PC-9 (cell line): ENCODE data around the gene MUSTN1. TPM values are rescaled to one million over a fixed set of nuclear protein-coding genes. Genes with fewer than 3 reads are reported as not detected.

Experiments
- BruUV-seq: library from RNA; stranded (reverse); fragments of 400-500 nt; replicated peaks from 2 replicates; lab custom pipeline; 2021; lab: Mats Ljungman, UMichigan
- CTCF ChIA-PET: fragments of 300-600 bp; sonication (Branson Sonifier 250); formaldehyde crosslinking; loops from one replicate; lab custom pipeline; 2022; ENCODE audit warnings: antibody characterized with exemption; lab: Charles Lee
- POLR2A ChIA-PET: fragments of 300-600 bp; sonication (Branson Sonifier 250); formaldehyde crosslinking; loops from one replicate; lab custom pipeline; 2022; ENCODE audit warnings: antibody characterized with exemption; ENCODE audit not compliant: unreplicated experiment; lab: Charles Lee
- DNase-seq, 2 experiments: peaks; one replicate each; pipeline versions ENCODE4 v3.0.0 to v3.0.0-alpha.2; 2015 to 2022; ENCODE audit warnings: mixed read lengths in 1 of 2
- H2AFZ ChIP-seq: fragments of 200-600 bp; sonication (generic); 2 replicates; pipeline ENCODE4 v1.8.1; 2017; ENCODE audit warnings: antibody characterized with exemption
- H3F3A ChIP-seq: fragments of 200-600 bp; sonication (generic); 2 replicates; pipeline ENCODE4 v1.8.1; 2017; ENCODE audit warnings: antibody characterized with exemption, mild to moderate bottlenecking, low read depth; ENCODE audit not compliant: insufficient read depth
- H3K27ac ChIP-seq: fragments of 200-600 bp; sonication (generic); 2 replicates; pipeline ENCODE4 v1.6.1; 2016; ENCODE audit warnings: mixed run types
- H3K27me3 ChIP-seq: fragments of 200-600 bp; sonication (generic); 2 replicates; pipeline ENCODE4 v1.6.1; 2016; ENCODE audit warnings: low read depth, mixed run types; ENCODE audit not compliant: insufficient read depth
- H3K36me3 ChIP-seq: fragments of 200-600 bp; sonication (generic); 2 replicates; pipeline ENCODE4 v1.6.1; 2016; ENCODE audit warnings: low read depth, mixed run types
- H3K4me1 ChIP-seq: fragments of 200-600 bp; sonication (generic); replicated peaks from 2 replicates; pipeline ENCODE4 v1.6.1; 2016; ENCODE audit warnings: mixed run types; ENCODE audit not compliant: insufficient read depth
- H3K4me2 ChIP-seq: fragments of 200-600 bp; sonication (generic); 2 replicates; pipeline ENCODE4 v1.6.1; 2017; ENCODE audit warnings: mixed run types
- H3K4me3 ChIP-seq: fragments of 200-600 bp; sonication (generic); 2 replicates; pipeline ENCODE4 v1.6.1; 2016; ENCODE audit warnings: mixed run types
- H3K79me2 ChIP-seq: fragments of 200-600 bp; sonication (generic); 2 replicates; pipeline ENCODE4 v1.6.1; 2017; ENCODE audit warnings: low read depth, mixed run types
- H3K9me2 ChIP-seq: fragments of 200-600 bp; sonication (generic); 2 replicates; pipeline ENCODE4 v1.8.1; 2017; ENCODE audit warnings: mild to moderate bottlenecking; ENCODE audit not compliant: insufficient read depth
- H3K9me3 ChIP-seq: fragments of 200-600 bp; sonication (generic); 2 replicates; pipeline ENCODE4 v1.8.1; 2016; ENCODE audit warnings: low read depth; ENCODE audit not compliant: insufficient read depth
- H4K20me1 ChIP-seq: fragments of 200-600 bp; sonication (generic); 2 replicates; pipeline ENCODE4 v1.8.1; 2017; ENCODE audit not compliant: insufficient read depth
- CTCF ChIP-seq: fragments of 200-600 bp; sonication (generic); conservative IDR thresholded peaks from 2 replicates; pipeline ENCODE4 v1.6.1; 2017; ENCODE audit warnings: mixed run types, antibody characterized with exemption, mild to moderate bottlenecking, moderate library complexity
- EZH2 ChIP-seq: fragments of 200-600 bp; sonication (generic); IDR thresholded peaks from 2 replicates; pipeline ENCODE4 v1.8.0; 2017; ENCODE audit warnings: antibody characterized with exemption, low read depth
- intact Hi-C: fragments of 100-400 bp; cut with micrococcal nuclease; formaldehyde crosslinking; loops from one replicate; pipeline ENCODE4 v1.10.0; 2022; ENCODE audit not compliant: unreplicated experiment
- total RNA-seq: library from RNA; stranded (reverse); gene quantifications from 2 replicates; pipeline ENCODE4 v1.2.3, GENCODE V29; 2021

MUSTN1 gene
- total RNA-seq, 1 experiment from 2014 or later = not detected

DNA sequence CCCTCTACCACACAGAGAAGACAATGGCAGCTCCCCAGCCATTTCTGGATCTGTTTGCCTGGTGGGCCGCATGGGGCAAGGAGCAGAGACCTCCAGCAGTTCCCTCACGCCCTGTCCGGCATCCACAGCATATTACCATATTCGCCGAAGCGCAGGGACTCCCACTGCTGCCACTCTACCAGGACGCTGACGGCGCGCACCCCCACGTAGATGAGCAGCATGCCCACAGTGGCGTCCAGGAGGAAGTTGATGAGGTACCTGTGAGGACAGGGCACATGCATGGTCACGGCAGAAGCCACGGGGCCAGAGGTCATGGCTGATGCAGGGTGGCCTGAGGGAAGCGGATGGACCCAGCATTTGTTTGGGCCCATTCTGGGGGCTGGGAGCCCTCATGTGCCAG, 14.8 kb upstream of the MUSTN1 start:
- intact Hi-C loops = no loop called here
- BruUV-seq = no TSS peak
- no peaks in the 10 kb centered on the region for H3K36me3 ChIP-seq
- TF ChIP-seq CTCF = no peak
- no peak for TF ChIP-seq EZH2
- CTCF ChIA-PET = no interaction called here
- POLR2A ChIA-PET = no interaction called here
- H2AFZ ChIP-seq = no peak overlapping the region
- H3K4me2 ChIP-seq = no peak overlapping the region
- H3K9me2 ChIP-seq = no peaks in the 10 kb centered on the region
- DNase-seq = no peak
- no peak overlapping the region for H3K4me3 ChIP-seq
- no peaks in the 10 kb centered on the region for H3F3A ChIP-seq
- no peaks in the 10 kb centered on the region for H3K27me3 ChIP-seq
- no peaks in the 10 kb centered on the region for H3K9me3 ChIP-seq
- no peaks in the 10 kb centered on the region for H3K4me1 ChIP-seq
- no peaks in the 10 kb centered on the region for H3K79me2 ChIP-seq
- H3K27ac ChIP-seq = no peak overlapping the region
- H4K20me1 ChIP-seq = 0 out of 2 replicates have a peak, but pooled peaks cover 3% of the 10 kb centered on the region

DNA sequence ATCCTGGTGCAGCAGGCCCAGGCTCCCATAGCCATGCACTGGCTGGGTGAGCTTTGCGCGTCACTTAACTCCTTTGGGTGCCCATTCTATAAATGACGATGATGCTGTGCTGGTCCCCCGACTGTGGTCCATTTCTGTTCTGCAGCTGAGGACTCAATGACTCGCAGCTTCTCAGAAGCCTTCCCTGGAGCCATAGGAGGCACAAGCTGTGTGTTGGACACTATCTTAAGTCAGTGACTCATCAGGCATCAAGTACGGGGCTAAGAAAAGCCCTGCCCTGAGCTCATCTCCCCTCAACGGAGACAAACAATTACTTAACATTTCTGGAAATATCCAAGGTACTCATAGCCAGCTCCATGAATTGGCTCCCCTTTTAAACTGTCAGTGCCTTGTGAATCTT, 13.8 kb upstream of the MUSTN1 start:
- Histone ChIP-seq H3K4me3 (no peak overlapping the region), H3F3A (no peaks in the 10 kb centered on the region), H3K4me2 (no peak overlapping the region), H3K36me3 (no peaks in the 10 kb centered on the region), H4K20me1 (0 out of 2 replicates have a peak, but pooled peaks cover 3% of the 10 kb centered on the region), H3K27me3 (no peaks in the 10 kb centered on the region), H3K9me3 (no peaks in the 10 kb centered on the region), H3K27ac (no peak overlapping the region), H2AFZ (no peak overlapping the region), H3K4me1 (no peaks in the 10 kb centered on the region), H3K9me2 (no peaks in the 10 kb centered on the region), H3K79me2 (no peaks in the 10 kb centered on the region)
- TF ChIP-seq EZH2 = no peak
- no peak for TF ChIP-seq CTCF
- CTCF ChIA-PET = no interaction called here
- POLR2A ChIA-PET = no interaction called here
- DNase-seq = no peak
- BruUV-seq = no TSS peak
- intact Hi-C loops = no loop called here

DNA sequence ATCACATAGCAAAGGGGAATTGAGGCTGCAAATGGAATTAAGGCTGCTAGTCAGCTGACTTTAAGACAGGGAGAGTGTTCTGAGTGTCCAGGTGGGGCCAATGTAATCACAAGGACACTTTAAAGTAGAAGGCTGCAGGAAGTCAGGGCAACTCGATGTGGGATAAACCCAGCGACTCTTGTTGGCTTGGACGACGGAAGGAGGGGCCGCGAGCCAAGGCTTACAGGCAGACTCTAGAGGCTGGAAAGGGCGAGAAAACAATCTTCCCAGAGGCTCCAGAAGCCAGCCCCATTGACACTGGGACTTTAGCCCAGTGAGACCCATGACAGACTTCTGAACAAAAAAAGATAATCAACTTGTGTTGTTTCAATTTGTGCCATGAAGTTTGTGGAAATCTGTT, 12.9 kb upstream of the MUSTN1 start:
- Histone ChIP-seq H3K9me2 (no peaks in the 10 kb centered on the region), H3K4me3 (no peak overlapping the region), H3F3A (no peaks in the 10 kb centered on the region), H4K20me1 (0 out of 2 replicates have a peak, but pooled peaks cover 3% of the 10 kb centered on the region), H3K79me2 (no peaks in the 10 kb centered on the region), H3K36me3 (no peaks in the 10 kb centered on the region), H3K4me1 (no peaks in the 10 kb centered on the region), H3K4me2 (no peak overlapping the region), H2AFZ (no peak overlapping the region), H3K27me3 (no peaks in the 10 kb centered on the region), H3K27ac (no peak overlapping the region), H3K9me3 (no peaks in the 10 kb centered on the region)
- no peak for TF ChIP-seq CTCF
- no peak for TF ChIP-seq EZH2
- intact Hi-C loops = no loop called here
- ChIA-PET CTCF (no interaction called here), POLR2A (no interaction called here)
- no TSS peak for BruUV-seq
- no peak for DNase-seq
